ENCODE data around the gene EPS15.
"Not testable (repeated sequence)": the region's sequence is repeated elsewhere in the genome, so short reads cannot be mapped to it uniquely, and the experiment has no call there.

EPS15 gene

GRCh38 chr1:51422367-51423072, 96.5 kb downstream of the EPS15 start:
- DNase-seq = no peak

- DNase-seq = no peak
These were observed 97.1 kb downstream of the EPS15 start for GRCh38 chr1:51421964-51422363.

- no peak for DNase-seq
These were observed 98.0 kb downstream of the EPS15 start for GRCh38 chr1:51420867-51421627.

GRCh38 chr1:51418384-51418959, 100.6 kb downstream of the EPS15 start:
- DNase-seq = no peak

GRCh38 chr1:51417496-51418383, 101.3 kb downstream of the EPS15 start:
- no peak for DNase-seq

- DNase-seq = no peak
These were observed 102.2 kb downstream of the EPS15 start for GRCh38 chr1:51416910-51417309.

GRCh38 chr1:51415963-51416362, 103.1 kb downstream of the EPS15 start:
- no peak for DNase-seq

- no peak for DNase-seq
These were observed 104.3 kb downstream of the EPS15 start for GRCh38 chr1:51414811-51415210.

- DNase-seq = not testable (repeated sequence)
These were observed 107.2 kb downstream of the EPS15 start for GRCh38 chr1:51411820-51412219.

GRCh38 chr1:51410568-51411460, 108.3 kb downstream of the EPS15 start:
- no peak for DNase-seq

GRCh38 chr1:51409755-51410541, 109.1 kb downstream of the EPS15 start:
- DNase-seq = not testable (repeated sequence)

GRCh38 chr1:51392241-51392640, 126.8 kb downstream of the EPS15 start:
- no peak for DNase-seq

GRCh38 chr1:51390641-51391040, 128.4 kb downstream of the EPS15 start:
- not testable (repeated sequence) for DNase-seq

GRCh38 chr1:51387288-51387687, 131.8 kb downstream of the EPS15 start:
- DNase-seq = not testable (repeated sequence)

GRCh38 chr1:51386259-51386658, 132.8 kb downstream of the EPS15 start:
- not testable (repeated sequence) for DNase-seq

GRCh38 chr1:51385776-51386175, 133.3 kb downstream of the EPS15 start:
- no peak for DNase-seq

- no peak for DNase-seq
These were observed 137.1 kb downstream of the EPS15 start for GRCh38 chr1:51381964-51382363.

- DNase-seq = no peak
These were observed 138.1 kb downstream of the EPS15 start for GRCh38 chr1:51380936-51381335.

GRCh38 chr1:51378871-51379270, 140.2 kb downstream of the EPS15 start:
- DNase-seq = no peak

GRCh38 chr1:51373898-51374297, 145.2 kb downstream of the EPS15 start:
- DNase-seq = no peak

GRCh38 chr1:51372561-51372960, 146.5 kb downstream of the EPS15 start:
- DNase-seq = no peak

Measured in activated CD4-positive, alpha-beta T cell treated with anti-CD3 and anti-CD28 coated beads, Interleukin-2, amount 50 U/mL, for 1 hour (primary cell).